ENCODE results near the gene BEST1.

DNA sequence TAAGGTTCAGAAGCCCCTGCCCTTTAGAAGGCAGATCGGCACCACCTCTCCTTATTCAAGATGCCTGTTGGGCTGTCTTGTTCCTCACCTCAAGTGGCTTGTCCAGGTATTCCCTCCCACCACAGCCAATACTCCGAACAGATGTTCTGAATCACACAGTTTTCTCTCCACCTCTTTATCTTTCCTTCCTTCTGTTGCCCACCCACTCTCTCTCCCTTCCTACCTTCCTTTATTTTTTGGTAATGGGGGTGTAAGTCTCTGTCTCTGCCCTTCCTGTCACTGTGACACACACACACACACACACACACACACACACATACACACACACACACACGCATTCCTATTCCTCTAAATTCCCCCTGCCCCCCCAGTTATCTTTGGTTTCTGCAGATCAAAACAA, 8.4 kb downstream of the BEST1 start:
- TF ChIP-seq, protein P1, sequence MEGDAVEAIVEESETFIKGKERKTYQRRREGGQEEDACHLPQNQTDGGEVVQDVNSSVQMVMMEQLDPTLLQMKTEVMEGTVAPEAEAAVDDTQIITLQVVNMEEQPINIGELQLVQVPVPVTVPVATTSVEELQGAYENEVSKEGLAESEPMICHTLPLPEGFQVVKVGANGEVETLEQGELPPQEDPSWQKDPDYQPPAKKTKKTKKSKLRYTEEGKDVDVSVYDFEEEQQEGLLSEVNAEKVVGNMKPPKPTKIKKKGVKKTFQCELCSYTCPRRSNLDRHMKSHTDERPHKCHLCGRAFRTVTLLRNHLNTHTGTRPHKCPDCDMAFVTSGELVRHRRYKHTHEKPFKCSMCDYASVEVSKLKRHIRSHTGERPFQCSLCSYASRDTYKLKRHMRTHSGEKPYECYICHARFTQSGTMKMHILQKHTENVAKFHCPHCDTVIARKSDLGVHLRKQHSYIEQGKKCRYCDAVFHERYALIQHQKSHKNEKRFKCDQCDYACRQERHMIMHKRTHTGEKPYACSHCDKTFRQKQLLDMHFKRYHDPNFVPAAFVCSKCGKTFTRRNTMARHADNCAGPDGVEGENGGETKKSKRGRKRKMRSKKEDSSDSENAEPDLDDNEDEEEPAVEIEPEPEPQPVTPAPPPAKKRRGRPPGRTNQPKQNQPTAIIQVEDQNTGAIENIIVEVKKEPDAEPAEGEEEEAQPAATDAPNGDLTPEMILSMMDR (IDR thresholded peaks at IDR 0.05; ENCODE audit: poor library complexity, severe bottlenecking), result no peak
- no peak for TF ChIP-seq EP300 (conservative IDR thresholded peaks at IDR 0.05; ENCODE audit: poor library complexity, severe bottlenecking)
- no peak for TF ChIP-seq POLR2AphosphoS5 (IDR thresholded peaks at IDR 0.05)
- no peak for TF ChIP-seq MXI1 (conservative IDR thresholded peaks at IDR 0.05; ENCODE audit: poor library complexity, severe bottlenecking)
- no peak for TF ChIP-seq EZH2 (IDR thresholded peaks at IDR 0.05; ENCODE audit: borderline replicate concordance, insufficient read depth, low read length, poor library complexity, severe bottlenecking)
- no peak for TF ChIP-seq SMC3 (conservative IDR thresholded peaks at IDR 0.05; ENCODE audit: poor library complexity)
- no peak for TF ChIP-seq TAF1 (IDR thresholded peaks at IDR 0.05; ENCODE audit: low read depth)
- no peak for TF ChIP-seq REST (IDR thresholded peaks at IDR 0.05; ENCODE audit: borderline replicate concordance)
- no peak for TF ChIP-seq RAD21 (conservative IDR thresholded peaks at IDR 0.05)
